HepG2 (cell line): ENCODE measurements around the gene BRD2. TPM values are rescaled to one million over a fixed set of nuclear protein-coding genes. Genes with fewer than 3 reads are reported as not detected.

Experiments used
- ATAC-seq: fragments of 200-7000 bp; cut with Tn5 transposase; 3 replicates; pipeline ENCODE4 v1.9.1; 2020; ENCODE audit warnings: mild to moderate bottlenecking, moderate library complexity
- BruUV-seq: library from RNA; stranded (reverse); fragments of 400-500 nt; replicated peaks from 2 replicates; lab custom pipeline; 2021; lab: Mats Ljungman, UMichigan
- CTCF ChIA-PET: fragments of 300-600 bp; formaldehyde crosslinking; extraction: SDS; loops from one replicate; lab custom pipeline; 2021; ENCODE audit warnings: low total read pairs, inconsistent platforms, low intra/inter-chr PET ratio; lab: Yijun Ruan, JAX
- POLR2A ChIA-PET: fragments of 350-600 bp; sonication (Branson Sonifier 250); formaldehyde crosslinking; loops from one replicate; lab custom pipeline; 2020; ENCODE audit warnings: antibody characterized with exemption, inconsistent platforms; lab: Yijun Ruan, JAX
- DNase-seq: peaks from one replicate; pipeline ENCODE4 v3.0.0-alpha.2; 2015; ENCODE audit warnings: low spot score
- FAIRE-seq: peaks from 3 replicates; lab custom pipeline; 2011; peaks lifted over from hg19 to GRCh38; lab: Jason Lieb, UNC
- H2AFZ ChIP-seq: one replicate; pipeline ENCODE4 v1.6.1; 2011; ENCODE audit warnings: low read length, inconsistent platforms
- H3K27ac ChIP-seq: fragments of 300-600 bp; 3 replicates; pipeline ENCODE4 v1.8.0; 2011; ENCODE audit warnings: mixed run types, mild to moderate bottlenecking, mixed read lengths, low read length, inconsistent platforms; ENCODE audit not compliant: insufficient read depth; ENCODE audit errors: extremely low read length
- H3K27me3 ChIP-seq, 2 experiments: fragments of 200-600 bp in 1 of 2; 2 replicates in 1 of 2; 3 replicates in 1 of 2; pipeline versions ENCODE4 v1.6.0 to v1.8.0; 2011; ENCODE audit warnings: low read length in 2 of 2, mild to moderate bottlenecking in 2 of 2, moderate library complexity in 2 of 2, inconsistent platforms in 1 of 2; ENCODE audit not compliant: insufficient read depth in 2 of 2, control insufficient read depth in 1 of 2
- H3K36me3 ChIP-seq, 2 experiments: fragments of 200-600 bp in 1 of 2; replicated peaks in 1 of 2; 2 replicates in 1 of 2; 3 replicates in 1 of 2; pipeline versions ENCODE4 v1.5.1 to v1.8.0; 2011; ENCODE audit warnings: low read length in 2 of 2, inconsistent platforms in 1 of 2; ENCODE audit not compliant: insufficient read depth in 2 of 2, control insufficient read depth in 1 of 2
- H3K4me1 ChIP-seq: 2 replicates; pipeline ENCODE4 v1.5.1; 2012; ENCODE audit warnings: low read length, inconsistent platforms; ENCODE audit not compliant: insufficient read depth
- H3K4me2 ChIP-seq: 2 replicates; pipeline ENCODE4 v1.6.0; 2011; ENCODE audit warnings: low read depth, low read length, inconsistent platforms
- H3K4me3 ChIP-seq, 3 experiments: fragments of 200-600 bp in 1 of 3; sonication (generic), shearing (Covaris generic) in 1 of 3; replicated peaks in 1 of 3; 2 replicates each; pipeline ENCODE4 v1.5.1; 2011 to 2016; ENCODE audit warnings: low read length in 3 of 3, inconsistent platforms in 2 of 3, low read depth in 2 of 3, mild to moderate bottlenecking in 2 of 3, control low read depth in 1 of 3, mixed read lengths in 1 of 3; ENCODE audit not compliant: insufficient read depth in 1 of 3
- H3K79me2 ChIP-seq: one replicate; pipeline ENCODE4 v1.6.1; 2011; ENCODE audit warnings: low read length, inconsistent platforms; ENCODE audit not compliant: insufficient read depth
- H3K9ac ChIP-seq: 2 replicates; pipeline ENCODE4 v1.6.0; 2011; ENCODE audit warnings: mild to moderate bottlenecking, low read depth, low read length, inconsistent platforms; ENCODE audit not compliant: insufficient read depth
- H3K9me3 ChIP-seq: 2 replicates; pipeline ENCODE4 v1.5.1; 2012; ENCODE audit warnings: mild to moderate bottlenecking, low read length
- H4K20me1 ChIP-seq: 2 replicates; pipeline ENCODE4 v1.6.0; 2011; ENCODE audit warnings: inconsistent platforms, mild to moderate bottlenecking, low read length, moderate library complexity; ENCODE audit not compliant: insufficient read depth
- AGO2 ChIP-seq: fragments of 200-400 bp; formaldehyde crosslinking; optimal IDR thresholded peaks from 2 replicates; pipeline ENCODE3; 2017; ENCODE audit warnings: mild to moderate bottlenecking, low read depth, low read length, moderate library complexity
- HOXA3 ChIP-seq: sonication (generic); formaldehyde crosslinking; IDR thresholded peaks from 2 replicates; pipeline ENCODE4 v1.5.0; 2020; ENCODE audit warnings: missing genetic modification reagents
- RBFOX2 ChIP-seq: fragments of 200-400 bp; formaldehyde crosslinking; IDR thresholded peaks from 2 replicates; pipeline ENCODE4 v1.6.1; 2017; ENCODE audit warnings: low read depth, mild to moderate bottlenecking, low read length
- SAP130 ChIP-seq: IDR thresholded peaks from 2 replicates; pipeline ENCODE4 v1.6.1; 2016; ENCODE audit warnings: low read depth
- TCF12 ChIP-seq, 2 experiments: fragments of 450-650 bp in 1 of 2; sonication (generic) in 1 of 2; formaldehyde crosslinking in 1 of 2; IDR thresholded peaks; 2 replicates each; pipeline versions ENCODE4 v1.6.1 to v1.8.0; 2017 to 2022; ENCODE audit warnings: antibody characterized with exemption in 1 of 2, mild to moderate bottlenecking in 1 of 2, missing genetic modification reagents in 1 of 2, moderate library complexity in 1 of 2
- ZNF629 ChIP-seq: sonication (generic); formaldehyde crosslinking; conservative IDR thresholded peaks from 2 replicates; pipeline ENCODE4 v1.5.0; 2020; ENCODE audit warnings: missing genetic modification reagents
- WGBS: methylation state at CpG from one replicate; pipeline ENCODE4 v1.1.6; 2017; ENCODE audit warnings: low lambda C conversion rate; 5-methylcytosine and 5-hydroxymethylcytosine counted together
- in situ Hi-C: cut with HindIII; loops from 2 replicates; pipeline ENCODE4 v1.10.0; 2017; ENCODE audit warnings: low pct_unique_long_range_greater_than_20kb; ENCODE audit not compliant: extremely low pct_ligation_motif_present
- intact Hi-C: fragments of 100-400 bp; cut with micrococcal nuclease; formaldehyde crosslinking; loops from one replicate; pipeline ENCODE4 v1.10.0; 2022; ENCODE audit not compliant: unreplicated experiment
- polyA plus RNA-seq, 8 experiments: library from polyadenylated mRNA; depleted of rRNA in 3 of 8; stranded (reverse) in 7 of 8; unstranded in 1 of 8; fragments of >200 nt; fragmentation: Illumina TruSeq in 4 of 8; extraction: Trizol in 4 of 8; gene quantifications; 2 replicates each; pipeline versions ENCODE4 v1.2.1 to v1.2.3, GENCODE V29; 2011 to 2016; ENCODE audit warnings: low read depth in 4 of 8, missing spikeins in 1 of 8, mixed read lengths in 1 of 8; ENCODE audit not compliant: insufficient read depth in 1 of 8
- total RNA-seq, 5 experiments: library from RNA; depleted of rRNA; stranded (reverse); fragments of >200 nt; fragmentation: Illumina TruSeq; extraction: Trizol; gene quantifications; 2 replicates each; pipeline ENCODE4 v1.2.3, GENCODE V29; 2016; ENCODE audit warnings: low read depth in 1 of 5
- TF ChIP-seq, protein P1 (sequence below): sonication (generic); formaldehyde crosslinking; IDR thresholded peaks from 2 replicates; pipeline ENCODE4 v1.4.0; 2020; ENCODE audit warnings: mild to moderate bottlenecking, missing genetic modification reagents
- TF ChIP-seq, protein P2 (sequence below): sonication (generic); formaldehyde crosslinking; IDR thresholded peaks from 2 replicates; pipeline ENCODE4 v1.5.1; 2020; ENCODE audit warnings: mild to moderate bottlenecking, missing genetic modification reagents, moderate library complexity

BRD2 gene
- total and polyA plus RNA-seq, 2 of the 13 experiments (the other 11 are each of a cell fraction or from before 2014, with no cell fraction given): 143 to 202 TPM

DNA sequence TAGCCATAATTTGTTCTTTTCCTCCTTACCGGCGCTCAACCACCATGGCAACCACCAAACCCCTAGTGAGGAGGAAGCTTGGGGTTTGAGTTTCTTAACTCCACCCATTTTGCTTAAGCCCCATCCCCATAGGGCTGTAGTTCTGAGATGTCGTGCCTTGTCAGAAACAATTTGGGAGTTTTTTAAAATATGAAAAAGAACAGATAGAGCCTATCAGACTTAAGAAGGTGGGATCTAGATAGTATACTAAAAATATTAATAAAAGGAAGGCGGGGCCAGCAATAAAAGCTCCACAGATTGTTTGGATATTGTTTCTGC, 5.6 kb downstream of the BRD2 start:
- Histone ChIP-seq H3K36me3 (peaks cover 38 to 67% of the 10 kb centered on the region in 2 experiments), H4K20me1 (peaks cover 69% of the 10 kb centered on the region), H3K9ac (peak overlapping the region; percentile 90), H3K9me3 (no peaks in the 10 kb centered on the region), H3K27me3 (peaks cover 0 to 4% of the 10 kb centered on the region in 2 experiments; a peak in 1 of 5 replicates), H3K27ac (no peak overlapping the region), H2AFZ (no peak overlapping the region), H3K79me2 (peaks cover 81% of the 10 kb centered on the region), H3K4me3 (peak overlapping the region; percentile 90 to 98 (median 95)), H3K4me2 (peak overlapping the region; percentile 97), H3K4me1 (peaks cover 59% of the 10 kb centered on the region)
- no peak for DNase-seq
- TF ChIP-seq HOXA3 (no peak), RBFOX2 (peak; percentile 20), AGO2 (peak; percentile 24)
- ATAC-seq: no peak
- BruUV-seq: no TSS peak
- ChIA-PET POLR2A (interaction anchor here (0.7 to 10.5 kb wide), 7 partner anchors 8 to 275 kb away, joined by 3 to 305 read pairs (median 56); partner anchors contain the start of genes HLA-DMA, HLA-DMB, PSMB9 and TAP1), CTCF (no interaction called here)
- WGBS: 2% methylated on average over 4 of the region's 4 CpGs
- FAIRE-seq: peak; percentile 66
- intact Hi-C loops (loop anchor here (5.0 kb wide), 1 partner anchor 223 kb away; no protein-coding TSS in a partner anchor), in situ Hi-C loops (loop anchor here (5.0 to 25.0 kb wide), 2 partner anchors 782 to 1062 kb away; partner anchors contain the start of genes GPSM3, PBX2 and ZBTB12)

DNA sequence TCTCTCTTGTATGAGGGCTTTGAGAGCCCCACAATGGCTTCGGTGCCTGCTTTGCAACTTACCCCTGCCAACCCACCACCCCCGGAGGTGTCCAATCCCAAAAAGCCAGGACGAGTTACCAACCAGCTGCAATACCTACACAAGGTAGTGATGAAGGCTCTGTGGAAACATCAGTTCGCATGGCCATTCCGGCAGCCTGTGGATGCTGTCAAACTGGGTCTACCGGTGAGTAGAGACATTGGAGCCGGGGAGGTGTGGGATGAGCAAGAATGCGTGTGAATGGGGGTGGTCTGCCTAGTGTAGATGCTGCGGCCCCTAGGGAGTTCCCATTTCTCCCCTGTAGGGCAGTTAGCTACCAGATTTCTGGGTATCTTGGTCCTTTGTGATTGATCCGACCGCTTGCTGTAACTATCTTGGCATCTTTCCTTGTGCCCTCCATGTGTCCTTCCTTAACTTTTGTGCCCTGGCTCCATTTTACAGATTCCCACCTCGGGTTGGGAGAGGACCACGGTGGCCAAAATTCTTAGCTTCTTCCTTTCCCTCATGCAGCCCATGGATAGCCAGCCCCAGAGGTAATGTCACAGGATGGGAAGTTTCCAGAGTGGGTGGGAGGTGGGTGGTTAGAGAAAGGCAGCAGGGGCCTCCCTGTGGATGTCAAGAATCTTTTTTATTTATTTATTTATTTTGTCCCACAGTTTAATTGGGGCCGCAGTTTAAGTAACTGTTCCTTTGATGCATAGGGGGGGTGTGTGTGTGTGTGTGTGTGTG, 6.3 kb downstream of the BRD2 start:
- no peak for FAIRE-seq
- WGBS: 22% methylated on average over 14 of the region's 14 CpGs
- intact Hi-C loops: loop anchor here (5.0 kb wide), 1 partner anchor 223 kb away; no protein-coding TSS in a partner anchor
- TF ChIP-seq, protein P1, sequence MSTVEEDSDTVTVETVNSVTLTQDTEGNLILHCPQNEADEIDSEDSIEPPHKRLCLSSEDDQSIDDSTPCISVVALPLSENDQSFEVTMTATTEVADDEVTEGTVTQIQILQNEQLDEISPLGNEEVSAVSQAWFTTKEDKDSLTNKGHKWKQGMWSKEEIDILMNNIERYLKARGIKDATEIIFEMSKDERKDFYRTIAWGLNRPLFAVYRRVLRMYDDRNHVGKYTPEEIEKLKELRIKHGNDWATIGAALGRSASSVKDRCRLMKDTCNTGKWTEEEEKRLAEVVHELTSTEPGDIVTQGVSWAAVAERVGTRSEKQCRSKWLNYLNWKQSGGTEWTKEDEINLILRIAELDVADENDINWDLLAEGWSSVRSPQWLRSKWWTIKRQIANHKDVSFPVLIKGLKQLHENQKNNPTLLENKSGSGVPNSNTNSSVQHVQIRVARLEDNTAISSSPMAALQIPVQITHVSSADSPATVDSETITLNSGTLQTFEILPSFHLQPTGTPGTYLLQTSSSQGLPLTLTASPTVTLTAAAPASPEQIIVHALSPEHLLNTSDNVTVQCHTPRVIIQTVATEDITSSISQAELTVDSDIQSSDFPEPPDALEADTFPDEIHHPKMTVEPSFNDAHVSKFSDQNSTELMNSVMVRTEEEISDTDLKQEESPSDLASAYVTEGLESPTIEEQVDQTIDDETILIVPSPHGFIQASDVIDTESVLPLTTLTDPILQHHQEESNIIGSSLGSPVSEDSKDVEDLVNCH (CRISPR knock-in tag): no peak
- TF ChIP-seq SAP130 (CRISPR knock-in tag) (peak; percentile 49; the same call in 1 of the 2 replicates), ZNF629 (CRISPR knock-in tag) (peak; percentile 64; the same call in 1 of the 2 replicates), AGO2 (peak; percentile 73), TCF12 (IDR thresholded peaks at IDR 0.05) (no peak), TCF12 (CRISPR knock-in tag; IDR thresholded peaks at IDR 0.05) (0 out of 2 replicates have a peak, but pooled peaks have one; percentile 33), RBFOX2 (peak; percentile 37; the same call in 1 of the 2 replicates)
- TF ChIP-seq, protein P2, sequence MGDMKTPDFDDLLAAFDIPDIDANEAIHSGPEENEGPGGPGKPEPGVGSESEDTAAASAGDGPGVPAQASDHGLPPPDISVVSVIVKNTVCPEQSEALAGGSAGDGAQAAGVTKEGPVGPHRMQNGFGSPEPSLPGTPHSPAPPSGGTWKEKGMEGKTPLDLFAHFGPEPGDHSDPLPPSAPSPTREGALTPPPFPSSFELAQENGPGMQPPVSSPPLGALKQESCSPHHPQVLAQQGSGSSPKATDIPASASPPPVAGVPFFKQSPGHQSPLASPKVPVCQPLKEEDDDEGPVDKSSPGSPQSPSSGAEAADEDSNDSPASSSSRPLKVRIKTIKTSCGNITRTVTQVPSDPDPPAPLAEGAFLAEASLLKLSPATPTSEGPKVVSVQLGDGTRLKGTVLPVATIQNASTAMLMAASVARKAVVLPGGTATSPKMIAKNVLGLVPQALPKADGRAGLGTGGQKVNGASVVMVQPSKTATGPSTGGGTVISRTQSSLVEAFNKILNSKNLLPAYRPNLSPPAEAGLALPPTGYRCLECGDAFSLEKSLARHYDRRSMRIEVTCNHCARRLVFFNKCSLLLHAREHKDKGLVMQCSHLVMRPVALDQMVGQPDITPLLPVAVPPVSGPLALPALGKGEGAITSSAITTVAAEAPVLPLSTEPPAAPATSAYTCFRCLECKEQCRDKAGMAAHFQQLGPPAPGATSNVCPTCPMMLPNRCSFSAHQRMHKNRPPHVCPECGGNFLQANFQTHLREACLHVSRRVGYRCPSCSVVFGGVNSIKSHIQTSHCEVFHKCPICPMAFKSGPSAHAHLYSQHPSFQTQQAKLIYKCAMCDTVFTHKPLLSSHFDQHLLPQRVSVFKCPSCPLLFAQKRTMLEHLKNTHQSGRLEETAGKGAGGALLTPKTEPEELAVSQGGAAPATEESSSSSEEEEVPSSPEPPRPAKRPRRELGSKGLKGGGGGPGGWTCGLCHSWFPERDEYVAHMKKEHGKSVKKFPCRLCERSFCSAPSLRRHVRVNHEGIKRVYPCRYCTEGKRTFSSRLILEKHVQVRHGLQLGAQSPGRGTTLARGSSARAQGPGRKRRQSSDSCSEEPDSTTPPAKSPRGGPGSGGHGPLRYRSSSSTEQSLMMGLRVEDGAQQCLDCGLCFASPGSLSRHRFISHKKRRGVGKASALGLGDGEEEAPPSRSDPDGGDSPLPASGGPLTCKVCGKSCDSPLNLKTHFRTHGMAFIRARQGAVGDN (CRISPR knock-in tag): peak; percentile 26; the same call in 1 of the 2 replicates

More for the DNA sequence above, 6.3 kb downstream of the BRD2 start:
- Histone ChIP-seq H3K9me3 (no peaks in the 10 kb centered on the region), H3K27ac (no peak overlapping the region), H3K4me3 (peak overlapping the region; percentile 90 to 98 (median 95)), H3K27me3 (peaks cover 0 to 4% of the 10 kb centered on the region in 2 experiments; a peak in 1 of 5 replicates), H3K36me3 (peaks cover 41 to 74% of the 10 kb centered on the region in 2 experiments), H3K9ac (peak overlapping the region; percentile 90), H3K4me1 (peaks cover 55% of the 10 kb centered on the region), H3K4me2 (peak overlapping the region; percentile 97), H4K20me1 (peaks cover 77% of the 10 kb centered on the region), H3K79me2 (peaks cover 75% of the 10 kb centered on the region), H2AFZ (no peak overlapping the region)
- no TSS peak for BruUV-seq
- DNase-seq (no peak), ATAC-seq (no peak)
- ChIA-PET CTCF (no interaction called here), POLR2A (interaction anchor here (2.8 to 10.5 kb wide), 3 partner anchors 7 to 80 kb away, joined by 17 to 305 read pairs (median 202); partner anchors contain the start of gene HLA-DMA)
- in situ Hi-C loops: loop anchor here (5.0 to 25.0 kb wide), 3 partner anchors 82 to 1062 kb away; partner anchors contain the start of genes GPSM3, PBX2 and ZBTB12
